H9 (cell line): Measurements from ENCODE around the gene PLXND1. TPM values are rescaled to one million over a fixed set of nuclear protein-coding genes. Genes with fewer than 3 reads are reported as not detected.

ENCODE experiments used
- DNase-seq: peaks from one replicate; pipeline ENCODE4 v3.0.0-alpha.2; 2017
- H2AFZ ChIP-seq: one replicate; pipeline ENCODE4 v1.6.1; 2013; ENCODE audit warnings: mild to moderate bottlenecking, low read length, control low read depth, moderate library complexity
- H2AK5ac ChIP-seq: 2 replicates; pipeline ENCODE4 v1.6.1; 2013; ENCODE audit warnings: low read length, control low read depth, mixed read lengths; ENCODE audit not compliant: insufficient read length
- H2BK120ac ChIP-seq: one replicate; pipeline ENCODE4 v1.6.1; 2013; ENCODE audit warnings: low read depth, mild to moderate bottlenecking, low read length, control low read depth, inconsistent platforms; ENCODE audit not compliant: poor library complexity, severe bottlenecking
- H2BK12ac ChIP-seq: 2 replicates; pipeline ENCODE4 v1.6.1; 2013; ENCODE audit warnings: low read length, control low read depth, mixed read lengths, low read depth; ENCODE audit not compliant: insufficient read length
- H2BK15ac ChIP-seq: 2 replicates; pipeline ENCODE4 v1.6.1; 2013; ENCODE audit warnings: low read depth, low read length, control low read depth
- H2BK20ac ChIP-seq: one replicate; pipeline ENCODE4 v1.6.1; 2013; ENCODE audit warnings: low read depth, mild to moderate bottlenecking, low read length, control low read depth, inconsistent platforms; ENCODE audit not compliant: poor library complexity, severe bottlenecking
- H2BK5ac ChIP-seq: 2 replicates; pipeline ENCODE4 v1.6.1; 2013; ENCODE audit warnings: low read length, control low read depth, mixed read lengths; ENCODE audit not compliant: insufficient read length
- H3K14ac ChIP-seq: 2 replicates; pipeline ENCODE4 v1.6.1; 2013; ENCODE audit warnings: low read length, control low read depth; ENCODE audit not compliant: insufficient read depth
- H3K18ac ChIP-seq: 2 replicates; pipeline ENCODE4 v1.6.1; 2013; ENCODE audit warnings: low read depth, mild to moderate bottlenecking, mixed read lengths, low read length, control low read depth; ENCODE audit not compliant: insufficient read length
- H3K23ac ChIP-seq: 2 replicates; pipeline ENCODE4 v1.6.1; 2013; ENCODE audit warnings: low read length, control low read depth, mixed read lengths, low read depth; ENCODE audit not compliant: insufficient read length
- H3K23me2 ChIP-seq: 2 replicates; pipeline ENCODE4 v1.6.1; 2013; ENCODE audit warnings: low read depth, mild to moderate bottlenecking, mixed read lengths, low read length, control low read depth; ENCODE audit not compliant: insufficient read length, poor library complexity, severe bottlenecking
- H3K27ac ChIP-seq: 2 replicates; pipeline ENCODE4 v1.5.1; 2013; ENCODE audit warnings: low read length, control low read depth, mixed read lengths, low read depth; ENCODE audit not compliant: insufficient read length
- H3K27me3 ChIP-seq: 2 replicates; pipeline ENCODE4 v1.6.1; 2013; ENCODE audit warnings: low read length, control low read depth, inconsistent platforms; ENCODE audit not compliant: insufficient read depth
- H3K4ac ChIP-seq: 2 replicates; pipeline ENCODE4 v1.6.1; 2013; ENCODE audit warnings: low read depth, mild to moderate bottlenecking, control low read depth, inconsistent platforms, low read length, moderate library complexity
- H3K4me1 ChIP-seq: 2 replicates; pipeline ENCODE4 v1.6.1; 2013; ENCODE audit warnings: low read length, control low read depth, inconsistent platforms; ENCODE audit not compliant: insufficient read depth
- H3K4me2 ChIP-seq: 2 replicates; pipeline ENCODE4 v1.6.1; 2013; ENCODE audit warnings: low read length, control low read depth, mixed read lengths; ENCODE audit not compliant: insufficient read length, insufficient read depth
- H3K56ac ChIP-seq: 2 replicates; pipeline ENCODE4 v1.6.1; 2013; ENCODE audit warnings: low read depth, mild to moderate bottlenecking, mixed read lengths, low read length, control low read depth; ENCODE audit not compliant: insufficient read length
- H3K79me1 ChIP-seq: 2 replicates; pipeline ENCODE4 v1.6.1; 2013; ENCODE audit warnings: low read depth, mild to moderate bottlenecking, moderate library complexity, low read length, control low read depth, inconsistent platforms; ENCODE audit not compliant: insufficient read depth, poor library complexity, severe bottlenecking
- H3K79me2 ChIP-seq: 2 replicates; pipeline ENCODE4 v1.6.1; 2013; ENCODE audit warnings: low read length, control low read depth, inconsistent platforms; ENCODE audit not compliant: insufficient read depth
- H3K9ac ChIP-seq: 2 replicates; pipeline ENCODE4 v1.6.1; 2013; ENCODE audit warnings: low read length, control low read depth, mixed read lengths; ENCODE audit not compliant: insufficient read length; ENCODE audit errors: extremely low read depth
- H3K9me3 ChIP-seq: one replicate; pipeline ENCODE4 v1.6.1; 2013; ENCODE audit warnings: low read depth, low read length, inconsistent platforms; ENCODE audit not compliant: control insufficient read depth
- H3T11ph ChIP-seq: one replicate; pipeline ENCODE4 v1.6.1; 2013; ENCODE audit warnings: mild to moderate bottlenecking, low read length, control low read depth, inconsistent platforms
- H4K20me1 ChIP-seq: one replicate; pipeline ENCODE4 v1.6.1; 2013; ENCODE audit not compliant: control insufficient read depth, insufficient read length, insufficient read depth
- H4K5ac ChIP-seq: 2 replicates; pipeline ENCODE4 v1.6.1; 2013; ENCODE audit warnings: low read depth, mild to moderate bottlenecking, mixed read lengths, low read length, control low read depth; ENCODE audit not compliant: insufficient read length
- H4K8ac ChIP-seq: replicated peaks from 2 replicates; pipeline ENCODE4 v1.6.1; 2013; ENCODE audit warnings: low read length, control low read depth, mixed read lengths, low read depth; ENCODE audit not compliant: insufficient read length
- H4K91ac ChIP-seq: 2 replicates; pipeline ENCODE4 v1.6.1; 2013; ENCODE audit warnings: low read depth, mild to moderate bottlenecking, moderate library complexity, mixed read lengths, low read length, control low read depth; ENCODE audit not compliant: insufficient read length
- H3K27ac Mint-ChIP-seq, 3 experiments: 2 replicates in 2 of 3; 3 replicates in 1 of 3; pipeline ENCODE4 v1.8.0; 2020 to 2021; ENCODE audit warnings: mixed read lengths in 3 of 3, mild to moderate bottlenecking in 1 of 3, moderate library complexity in 1 of 3
- H3K27me3 Mint-ChIP-seq: 2 replicates; pipeline ENCODE4 v1.8.0; 2021; ENCODE audit warnings: low read depth, mild to moderate bottlenecking, moderate library complexity, mixed read lengths
- H3K36me3 Mint-ChIP-seq, 3 experiments: 2 replicates in 2 of 3; 3 replicates in 1 of 3; pipeline ENCODE4 v1.8.0; 2020 to 2021; ENCODE audit warnings: low read depth in 3 of 3, mixed read lengths in 3 of 3; ENCODE audit not compliant: insufficient read depth in 1 of 3
- H3K4me1 Mint-ChIP-seq, 2 experiments: 2 replicates each; pipeline ENCODE4 v1.8.0; 2020; ENCODE audit warnings: mixed read lengths in 2 of 2
- H3K4me3 Mint-ChIP-seq, 2 experiments: 2 replicates in 1 of 2; 3 replicates in 1 of 2; pipeline ENCODE4 v1.8.0; 2020 to 2021; ENCODE audit warnings: mild to moderate bottlenecking in 2 of 2, mixed read lengths in 2 of 2, moderate library complexity in 1 of 2
- H3K9me3 Mint-ChIP-seq, 2 experiments: 2 replicates in 1 of 2; 3 replicates in 1 of 2; pipeline ENCODE4 v1.8.0; 2020; ENCODE audit warnings: mild to moderate bottlenecking in 2 of 2, mixed read lengths in 2 of 2, moderate library complexity in 1 of 2
- CTCF ChIP-seq: fragments of 200-600 bp; sonication (generic); conservative IDR thresholded peaks from 3 replicates; pipeline ENCODE4 v1.8.0; 2021; ENCODE audit warnings: antibody characterized with exemption, mild to moderate bottlenecking
- WGBS: extraction: QIAGEN DNeasy Blood & Tissue Kit; methylation state at CpG from one replicate; pipeline ENCODE4 v1.1.7; 2013; ENCODE audit warnings: missing lambda C conversion rate, low lambda C conversion rate, mixed read lengths; ENCODE audit not compliant: insufficient read length; ENCODE audit errors: extremely low coverage; 5-methylcytosine and 5-hydroxymethylcytosine counted together
- total RNA-seq: library from RNA; stranded (reverse); gene quantifications from 2 replicates; pipeline ENCODE4 v1.2.1, GENCODE V29; 2021

The PLXND1 gene
- total RNA-seq, 1 experiment from 2014 or later, result 50.9 TPM

GRCh38 chr3:129608087-129608935 is 1.8 kb upstream of the PLXND1 start:
- no peak overlapping the region for H3K27ac ChIP-seq
- no peak overlapping the region for H2BK12ac ChIP-seq
- H3K4me2 ChIP-seq, result no peak overlapping the region
- H3K27ac Mint-ChIP-seq, result no peak overlapping the region
- no peak overlapping the region for H3T11ph ChIP-seq
- WGBS, result no CpG with 5 or more reads among the region's 17 CpGs
- peaks cover 2 to 3% of the 10 kb centered on the region in 2 experiments; a peak in 2 of 5 replicates for H3K9me3 Mint-ChIP-seq
- H3K4me1 ChIP-seq, result peaks cover 2% of the 10 kb centered on the region
- H2AK5ac ChIP-seq, result no peak overlapping the region
- peak overlapping the region in 1 of 2 experiments; percentile 71; a peak in 4 of 5 replicates for H3K4me3 Mint-ChIP-seq
- H3K79me2 ChIP-seq, result peaks cover 2% of the 10 kb centered on the region; the same call in 1 of the 2 replicates
- peaks cover 0 to 2% (median 0%) of the 10 kb centered on the region in 3 experiments; a peak in 2 of 7 replicates for H3K36me3 Mint-ChIP-seq
- no peak overlapping the region for H3K23ac ChIP-seq
- H3K23me2 ChIP-seq, result peaks cover 12% of the 10 kb centered on the region
- peaks cover 6% of the 10 kb centered on the region; the same call in 1 of the 2 replicates for H3K27me3 ChIP-seq
- H2BK20ac ChIP-seq, result no peak overlapping the region
- H4K91ac ChIP-seq, result no peak overlapping the region
- H3K9ac ChIP-seq, result no peak overlapping the region
- peak; percentile 80 for DNase-seq
- H2BK15ac ChIP-seq, result no peak overlapping the region
- H3K4ac ChIP-seq, result no peak overlapping the region
- no peak overlapping the region for H4K5ac ChIP-seq
- H4K20me1 ChIP-seq, result no peaks in the 10 kb centered on the region
- no peak overlapping the region for H3K56ac ChIP-seq
- no peaks in the 10 kb centered on the region for H3K9me3 ChIP-seq
- peaks cover 37% of the 10 kb centered on the region for H3K27me3 Mint-ChIP-seq
- no peak overlapping the region for H2AFZ ChIP-seq
- no peak overlapping the region for H2BK120ac ChIP-seq
- no peak overlapping the region for H2BK5ac ChIP-seq
- no peak overlapping the region for H3K14ac ChIP-seq
- H3K4me1 Mint-ChIP-seq, result peaks cover 44 to 45% of the 10 kb centered on the region in 2 experiments
- TF ChIP-seq CTCF, result peak; percentile 46; the same call in 2 of the 3 replicates
- no peak overlapping the region for H3K18ac ChIP-seq
- no peak overlapping the region for H4K8ac ChIP-seq
- no peaks in the 10 kb centered on the region for H3K79me1 ChIP-seq
